Measurements from ENCODE around the gene CASTOR2.
"Not testable (repeated sequence)": the region's sequence is repeated elsewhere in the genome, so short reads cannot be mapped to it uniquely, and the experiment has no call there.

Gene CASTOR2

DNA sequence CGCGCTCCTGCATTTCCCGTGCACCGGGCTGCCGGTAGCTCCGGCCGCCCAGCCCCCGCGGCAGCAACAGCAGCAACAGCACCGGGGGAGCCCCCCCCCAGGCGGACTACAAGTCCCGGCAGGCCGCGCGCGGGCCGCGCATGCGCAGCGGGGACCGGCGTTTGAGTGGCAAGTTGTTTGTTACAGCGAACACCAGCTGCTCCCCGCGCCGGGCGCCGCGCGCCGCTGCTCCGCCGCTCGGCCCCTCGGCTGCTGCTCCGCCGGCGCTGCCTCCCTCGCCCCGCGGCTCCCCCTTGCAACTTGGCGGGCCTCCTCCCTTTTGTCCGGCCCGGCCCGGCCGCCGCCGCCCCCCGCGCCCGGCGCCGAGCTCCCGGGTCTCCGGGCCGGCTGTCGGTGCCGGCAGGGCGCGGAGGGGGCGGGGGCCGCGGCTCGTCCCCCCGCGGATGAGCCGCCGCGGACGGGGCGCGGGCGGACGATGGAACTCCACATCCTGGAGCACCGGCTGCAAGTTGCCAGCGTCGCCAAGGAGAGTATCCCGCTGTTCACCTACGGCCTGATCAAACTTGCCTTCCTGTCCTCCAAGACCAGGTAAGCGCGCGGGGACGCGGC lies at the start of gene CASTOR2:
Gene CASTOR2, plus strand, starts transcription at position 195 of the 609 bp plus-strand sequence. Its CDS starts 281 bp downstream, at position 476.
- not testable (repeated sequence) for DNase-seq (ENCODE audit: low spot score)

DNA sequence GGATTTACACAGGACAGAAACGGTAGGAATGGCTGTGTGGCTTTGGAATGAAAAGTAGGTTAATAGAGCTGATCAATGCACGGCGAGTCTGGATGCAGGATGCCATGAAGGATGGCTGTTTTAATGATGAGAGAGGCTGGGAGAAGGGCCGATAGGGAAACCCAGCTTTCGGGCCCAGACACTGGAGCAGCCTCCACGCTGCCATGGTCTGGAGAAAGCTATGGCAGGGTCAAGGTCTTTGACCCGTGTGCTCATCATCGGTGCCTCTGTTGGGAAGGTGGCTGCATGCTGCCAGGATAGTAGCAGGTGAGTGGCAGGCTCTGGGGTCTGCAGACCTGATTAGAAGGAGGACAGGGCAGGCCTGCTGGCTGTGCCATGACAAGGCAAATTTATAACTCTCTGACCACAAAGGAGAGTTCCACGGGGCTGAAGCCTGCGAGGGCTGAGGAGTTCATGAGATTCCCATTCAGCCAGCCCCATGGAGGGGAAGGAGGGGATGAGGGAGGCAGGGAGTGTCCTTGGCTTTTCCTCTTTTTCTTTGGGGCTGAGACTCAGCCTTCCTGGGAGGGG lies 42.1 kb upstream of the CASTOR2 start:
- DNase-seq (ENCODE audit: low spot score), result not testable (repeated sequence)

DNA sequence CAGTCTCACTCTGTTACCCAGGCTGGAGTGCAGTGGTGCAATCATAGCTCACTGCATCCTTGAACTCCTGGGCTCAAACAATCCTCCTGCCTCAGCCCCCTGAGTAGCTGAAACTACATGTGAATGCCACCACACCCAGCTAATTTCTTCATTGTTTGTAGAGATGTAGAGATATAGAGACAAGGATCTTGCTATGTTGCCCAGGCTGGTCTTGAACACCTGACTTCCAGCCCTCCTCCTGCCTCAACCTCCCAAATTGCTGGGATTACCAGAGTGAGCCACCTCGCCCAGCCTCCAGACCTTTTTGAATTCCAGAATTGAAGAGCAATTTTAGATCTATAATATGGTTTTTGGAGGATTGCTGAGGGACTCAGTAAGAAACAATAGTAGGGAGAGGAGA lies 40.9 kb upstream of the CASTOR2 start:
- not testable (repeated sequence) for DNase-seq (ENCODE audit: low spot score)

DNA sequence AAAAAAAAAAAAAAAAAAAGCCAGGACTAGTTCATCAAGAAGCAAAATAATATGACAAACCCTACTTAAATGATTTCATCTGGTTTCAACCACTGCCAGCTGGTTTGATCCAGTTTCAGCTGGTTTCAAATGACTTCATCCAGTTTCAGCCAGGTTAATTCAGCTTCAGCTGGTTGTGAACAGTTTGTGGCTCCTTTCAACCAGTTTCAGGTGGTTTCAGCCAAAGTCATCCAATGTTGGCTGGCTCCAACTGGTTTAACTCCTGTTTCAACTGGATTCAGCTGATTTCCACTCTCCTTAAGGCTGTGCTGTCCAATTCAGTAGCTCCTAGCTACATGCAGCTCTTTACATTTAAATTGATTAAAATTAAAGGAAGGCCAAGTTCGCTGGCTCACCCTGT lies 37.5 kb upstream of the CASTOR2 start:
- DNase-seq (ENCODE audit: low spot score), result not testable (repeated sequence)

DNA sequence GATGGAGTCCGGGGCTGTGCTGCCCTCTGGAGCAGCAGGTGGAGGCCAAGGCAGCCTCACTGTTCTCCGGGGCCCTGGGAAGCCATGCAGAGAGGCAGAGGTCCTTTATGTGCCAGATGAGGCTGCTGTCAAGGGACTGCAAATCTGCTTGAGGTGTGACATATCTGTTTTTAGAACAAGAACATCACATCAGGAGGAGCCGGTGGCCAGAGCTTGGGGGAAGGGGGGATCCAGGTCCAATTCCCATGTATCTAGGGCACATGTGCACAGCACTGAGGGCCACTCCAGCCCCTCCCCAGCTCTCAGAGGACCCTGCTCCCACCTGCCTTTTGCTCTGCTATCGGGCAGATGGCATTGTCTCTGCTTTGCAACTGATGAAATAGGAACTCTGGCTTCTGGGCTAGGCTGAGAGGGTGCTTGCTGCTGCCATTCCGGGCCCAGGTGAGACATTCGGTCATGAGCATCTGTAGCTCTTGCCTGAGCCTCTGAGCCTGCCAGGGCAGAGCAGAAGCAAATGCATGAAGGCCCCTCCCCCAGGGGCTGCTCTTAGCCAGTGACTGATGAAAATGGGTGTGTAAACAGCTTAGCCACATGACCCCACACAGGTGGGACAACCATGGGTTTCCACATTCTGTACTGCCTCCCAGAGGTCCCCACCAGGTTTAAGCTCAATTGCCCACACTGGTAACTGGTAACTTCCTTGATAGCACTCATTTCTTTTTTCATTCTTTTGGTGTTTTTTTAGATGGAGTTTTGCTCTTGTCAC lies 32.8 kb upstream of the CASTOR2 start:
- not testable (repeated sequence) for DNase-seq (ENCODE audit: low spot score)

DNA sequence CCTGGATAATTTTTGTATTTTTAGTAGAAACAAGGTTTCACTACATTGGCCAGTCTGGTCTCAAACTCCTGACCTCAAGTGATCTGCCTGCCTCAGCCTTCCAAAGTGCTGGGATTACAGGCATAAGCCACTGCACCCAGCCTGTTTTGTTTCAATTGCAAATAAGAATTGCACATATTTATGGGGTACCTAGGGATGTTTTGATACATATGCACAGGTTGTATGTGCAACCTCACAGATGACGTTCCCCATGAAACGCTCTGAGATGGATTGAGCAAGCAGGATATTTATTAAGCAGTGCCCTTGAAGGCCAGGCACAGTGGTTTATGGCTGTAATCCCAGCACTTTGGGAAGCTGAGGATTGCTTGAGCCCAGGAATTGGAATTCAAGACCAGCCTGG lies 25.1 kb upstream of the CASTOR2 start:
- not testable (repeated sequence) for DNase-seq (ENCODE audit: low spot score)

DNA sequence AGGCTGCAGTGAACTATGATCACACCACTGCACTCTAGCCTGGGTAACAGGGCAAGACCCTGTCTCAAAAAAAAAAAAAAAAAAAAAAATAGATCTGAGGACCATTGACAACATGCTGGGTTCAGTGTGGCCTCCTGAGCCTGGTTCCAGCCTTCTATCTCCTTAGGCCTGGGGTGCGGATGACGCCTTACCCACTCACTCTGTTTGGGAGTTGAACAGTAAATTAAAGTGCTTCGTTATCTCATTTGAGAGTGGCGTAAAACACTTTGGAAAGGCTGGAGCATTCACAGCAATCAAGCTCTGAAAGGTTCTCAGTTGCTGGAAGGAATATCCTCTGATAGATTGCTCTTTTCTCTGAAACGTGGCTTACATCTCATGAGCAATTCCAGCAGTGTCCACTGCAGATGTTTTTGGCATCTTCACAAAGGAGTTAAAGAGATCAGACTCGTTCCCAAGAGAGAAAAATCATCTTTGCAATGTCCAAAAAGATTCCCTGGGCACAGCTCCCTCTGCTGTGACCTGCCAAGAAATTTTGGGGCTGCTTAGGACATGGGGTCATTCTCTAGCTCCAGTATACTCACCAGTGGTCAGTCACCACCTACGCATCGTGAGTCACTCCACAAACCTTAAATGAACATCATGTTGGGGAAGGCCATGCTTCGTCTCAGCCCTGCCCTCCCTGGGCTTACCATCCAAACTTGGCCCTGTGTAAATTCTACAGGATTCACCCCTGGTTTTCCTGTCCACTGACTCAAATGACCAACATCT lies 23.0 kb upstream of the CASTOR2 start:
- DNase-seq (ENCODE audit: low spot score), result not testable (repeated sequence)

DNA sequence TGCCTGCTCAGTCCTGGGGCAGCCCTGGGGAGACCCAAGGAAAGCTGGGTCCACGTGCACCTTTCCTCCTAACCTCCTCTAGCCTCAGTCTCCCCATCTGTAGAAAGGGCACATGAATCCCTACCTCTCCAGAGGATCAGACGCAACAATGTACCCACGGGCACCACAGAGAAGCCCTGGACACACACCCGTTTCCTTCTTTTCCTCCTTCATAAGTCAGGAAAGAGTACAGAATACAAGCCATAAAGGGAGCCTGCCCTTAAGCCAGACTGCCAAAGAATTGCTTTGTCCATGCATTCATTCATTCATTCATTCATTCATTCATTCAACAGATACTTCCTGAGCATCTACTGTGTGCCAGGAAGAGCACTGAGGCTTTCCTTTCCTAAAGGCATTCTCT lies 20.6 kb upstream of the CASTOR2 start:
- DNase-seq (ENCODE audit: low spot score), result not testable (repeated sequence)

DNA sequence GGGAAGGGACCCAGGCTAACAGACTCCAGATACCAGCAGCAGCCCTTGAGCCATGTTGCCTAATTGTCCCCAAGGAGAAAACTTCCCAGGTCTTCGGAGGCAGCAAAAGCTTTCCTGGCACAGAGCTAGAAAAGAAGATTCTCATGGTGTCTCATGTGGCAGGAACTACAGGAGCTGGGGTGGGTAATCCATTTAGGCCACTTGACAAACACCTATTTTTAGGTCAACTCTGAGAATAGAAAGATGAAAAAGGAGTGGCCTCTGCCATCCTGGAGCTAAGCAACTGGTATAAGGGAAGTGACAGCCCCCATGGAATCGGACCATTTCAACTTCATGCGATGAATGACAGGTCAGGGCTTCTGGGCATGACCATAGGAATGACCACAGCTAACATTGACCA lies 16.8 kb upstream of the CASTOR2 start:
- DNase-seq (ENCODE audit: low spot score), result not testable (repeated sequence)

DNA sequence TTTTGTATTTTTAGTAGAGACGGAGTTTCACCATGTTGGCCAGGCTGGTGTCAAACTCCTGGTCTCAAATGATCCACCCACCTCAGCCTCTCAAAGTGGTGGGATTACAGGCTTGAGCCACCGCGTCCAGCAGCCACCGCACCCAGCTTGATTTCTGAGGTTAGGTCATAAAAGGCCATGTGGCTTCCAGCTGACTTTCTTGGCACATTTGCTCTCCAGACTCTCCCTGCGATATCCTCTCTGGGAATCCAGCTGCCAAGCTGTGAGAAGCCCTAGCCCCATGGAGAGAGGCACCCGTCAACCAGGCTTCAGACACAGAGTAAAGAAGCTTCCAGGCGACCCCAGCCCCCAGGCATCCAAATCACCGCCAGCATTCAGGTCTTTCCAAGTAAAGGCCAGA lies 10.7 kb upstream of the CASTOR2 start:
- not testable (repeated sequence) for DNase-seq (ENCODE audit: low spot score)

DNA sequence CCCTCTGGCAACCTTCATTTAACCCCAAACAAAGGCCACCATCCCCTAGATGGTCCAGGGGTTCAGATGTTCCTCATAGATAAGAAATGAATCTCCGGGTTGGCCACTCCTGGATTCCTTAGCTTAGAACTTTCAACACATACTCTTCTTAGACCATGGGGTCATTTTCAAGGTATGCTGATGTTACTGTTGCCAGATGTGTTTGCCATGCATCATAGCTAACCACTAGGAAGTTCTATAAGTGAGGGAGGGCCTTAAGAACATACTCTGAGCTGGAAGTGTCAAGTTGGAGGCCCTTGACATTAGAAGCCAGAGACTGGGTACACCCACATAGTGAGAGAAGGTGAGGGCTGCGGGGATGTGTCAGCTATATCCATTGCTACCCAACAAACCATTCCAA lies 6.2 kb upstream of the CASTOR2 start:
- not testable (repeated sequence) for DNase-seq (ENCODE audit: low spot score)

DNA sequence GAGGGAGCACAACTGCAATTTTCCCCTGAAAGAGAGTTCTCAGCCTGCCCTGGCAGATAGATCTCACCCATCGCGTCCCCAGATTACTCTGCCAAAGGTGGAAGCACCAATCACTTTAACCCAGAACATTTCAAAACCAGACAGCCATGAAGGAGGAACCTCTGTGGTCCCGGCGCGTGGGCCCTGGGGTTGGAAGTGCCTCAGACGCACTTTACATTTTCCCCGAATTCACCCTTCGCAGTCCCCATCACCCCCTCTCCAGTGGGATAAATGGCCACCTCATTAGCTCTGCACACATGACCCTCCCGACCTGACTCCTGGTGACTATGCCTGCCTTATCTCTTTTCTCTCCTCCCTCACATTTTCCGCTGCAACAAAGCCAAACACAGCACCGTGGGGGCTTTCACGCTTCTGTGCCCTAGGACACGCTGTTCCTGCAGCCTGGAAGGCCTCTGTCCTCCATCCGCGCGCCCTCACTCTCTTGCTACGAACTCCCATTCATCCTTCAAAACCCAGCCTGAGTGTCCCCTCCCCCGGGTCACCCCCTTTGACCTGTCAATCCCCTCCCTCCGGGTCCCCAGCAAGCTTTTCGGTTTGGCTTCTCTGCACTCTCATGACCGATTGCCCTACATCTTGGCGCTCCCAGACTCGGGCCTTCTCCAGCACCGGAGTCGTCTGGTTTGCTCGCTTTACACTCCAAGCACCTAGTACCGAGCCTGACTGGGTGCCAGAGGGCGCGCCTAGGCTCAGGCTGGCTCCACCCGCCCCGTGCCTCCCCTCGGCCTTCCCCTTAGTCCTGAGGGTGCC lies 598 bp upstream of the CASTOR2 start:
- DNase-seq (ENCODE audit: low spot score), result not testable (repeated sequence)

DNA sequence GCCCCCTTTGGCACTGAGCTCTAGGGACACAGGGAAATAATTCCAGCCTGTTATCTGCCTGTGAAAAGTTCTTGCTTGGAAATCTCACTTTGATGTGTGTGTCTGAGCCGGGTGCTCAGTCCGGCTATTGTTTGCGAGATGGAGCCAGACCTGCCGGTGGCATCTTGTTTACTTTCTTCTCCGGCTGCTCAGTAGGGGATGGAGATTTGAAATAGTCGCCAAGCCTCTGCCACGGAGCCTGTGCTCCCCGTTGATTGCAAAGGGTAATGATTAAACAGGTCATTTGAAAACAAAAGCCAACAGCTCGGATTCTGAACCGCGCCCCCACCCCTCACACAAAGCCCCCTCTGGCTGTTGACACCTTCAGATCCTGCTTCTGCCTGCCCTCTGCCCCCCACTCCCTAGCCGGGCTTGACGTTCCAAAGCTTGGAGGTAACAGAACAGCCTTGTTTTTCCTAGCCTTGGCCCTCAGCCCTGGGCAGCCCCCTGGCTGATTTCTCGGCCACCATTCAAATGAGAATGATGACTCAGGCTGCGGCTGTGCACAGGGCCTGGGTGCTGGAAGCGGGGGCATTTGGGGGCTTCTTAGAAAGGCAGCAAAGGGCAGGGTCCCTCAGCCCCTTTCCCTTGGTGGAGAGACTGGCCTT lies 1.8 kb downstream of the CASTOR2 start:
- not testable (repeated sequence) for DNase-seq (ENCODE audit: low spot score)

DNA sequence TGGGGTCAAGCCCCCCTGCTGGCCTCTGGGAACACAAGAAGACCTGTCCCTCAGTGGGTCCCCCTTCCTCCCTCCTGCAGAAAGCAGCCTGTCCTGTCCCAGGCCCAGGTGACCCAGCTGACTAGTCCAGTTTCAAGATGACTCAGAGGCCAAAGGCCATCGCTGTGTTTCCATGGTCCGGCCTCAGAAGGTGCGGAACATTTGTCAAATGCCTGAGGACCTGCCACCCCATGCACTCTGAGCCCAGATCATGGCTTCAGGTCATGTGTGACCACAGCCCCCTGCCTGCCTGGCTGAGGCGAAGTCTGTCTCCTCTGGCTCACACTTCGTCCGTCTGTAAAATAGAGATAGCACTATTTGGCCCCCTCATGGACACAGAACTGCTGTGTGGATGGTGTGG lies 2.4 kb downstream of the CASTOR2 start:
- not testable (repeated sequence) for DNase-seq (ENCODE audit: low spot score)

DNA sequence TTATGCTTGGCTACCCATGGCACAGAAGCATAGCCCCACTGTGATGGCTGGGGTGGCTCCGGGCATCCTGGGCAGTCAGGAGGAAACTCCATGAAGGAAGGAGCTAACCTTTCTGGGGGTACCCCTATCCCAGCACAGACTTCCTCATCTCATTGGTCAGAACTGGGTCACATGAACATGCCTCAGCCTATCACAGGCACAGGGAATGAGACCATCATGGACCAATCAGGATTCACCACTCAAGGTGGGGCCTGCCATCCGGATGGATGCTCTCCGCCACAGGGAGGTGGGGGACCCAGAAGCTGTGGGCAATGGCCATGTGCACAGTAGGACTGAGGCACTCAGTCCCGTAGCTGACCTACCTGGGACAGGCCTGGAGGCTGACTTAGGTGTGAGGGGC lies 6.9 kb downstream of the CASTOR2 start:
- DNase-seq (ENCODE audit: low spot score), result not testable (repeated sequence)

DNA sequence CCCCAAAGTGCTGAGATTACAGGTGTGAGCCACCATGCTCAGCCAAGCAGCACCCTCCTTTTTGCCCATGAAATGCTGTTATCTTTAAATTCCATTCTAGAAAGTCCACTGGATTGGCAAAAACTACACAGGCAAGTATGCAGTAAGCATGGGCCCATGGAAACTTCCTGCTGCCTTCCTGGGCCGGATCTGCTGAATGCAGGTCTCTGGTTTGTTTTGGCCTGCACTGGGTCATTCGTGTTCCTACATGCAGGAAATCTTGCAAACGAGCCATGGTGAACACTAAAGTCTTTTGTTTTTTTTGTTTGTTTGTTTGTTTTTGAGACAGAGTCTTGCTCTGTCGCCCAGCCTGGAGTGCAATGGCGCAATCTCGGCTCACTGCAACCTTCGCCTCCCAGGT lies 7.9 kb downstream of the CASTOR2 start:
- DNase-seq (ENCODE audit: low spot score), result not testable (repeated sequence)

DNA sequence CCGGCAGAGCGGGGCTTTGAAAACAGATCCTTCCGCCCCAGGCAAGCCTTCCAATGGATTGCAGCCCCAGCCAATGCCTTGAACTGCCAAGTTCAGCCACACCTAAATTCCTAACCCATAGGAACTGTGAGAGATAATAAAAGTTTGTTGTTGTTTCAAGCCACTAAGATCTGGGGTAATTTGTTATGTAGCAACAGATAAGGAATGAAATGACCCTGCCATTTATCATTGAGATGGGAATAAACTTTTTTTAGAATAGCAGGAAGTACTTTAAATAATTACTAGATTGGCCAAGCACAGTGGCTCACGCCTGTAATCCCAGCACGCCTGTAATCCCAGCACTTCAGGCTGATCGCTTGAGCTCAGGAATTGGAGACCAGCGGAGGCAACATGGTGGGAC lies 11.5 kb downstream of the CASTOR2 start:
- not testable (repeated sequence) for DNase-seq (ENCODE audit: low spot score)

DNA sequence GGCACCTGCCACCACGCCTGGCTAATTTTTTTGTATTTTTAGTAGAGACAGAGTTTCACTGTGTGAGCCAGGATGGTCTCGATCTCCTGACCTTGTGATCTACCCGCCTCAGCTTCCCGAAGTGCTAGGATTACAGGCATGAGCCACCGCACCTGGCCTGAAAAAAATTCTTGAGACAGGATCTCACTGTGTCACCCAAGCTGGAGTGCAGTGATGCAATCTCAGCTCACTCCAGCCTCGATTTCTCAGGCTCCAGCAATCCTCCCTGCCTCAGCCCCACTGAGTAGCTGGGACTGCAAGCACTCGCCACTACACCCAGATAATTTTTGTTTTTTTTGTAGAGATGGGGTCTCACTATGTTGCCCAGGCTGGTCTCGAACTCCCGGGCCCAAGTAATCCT lies 13.0 kb downstream of the CASTOR2 start:
- DNase-seq (ENCODE audit: low spot score), result not testable (repeated sequence)

DNA sequence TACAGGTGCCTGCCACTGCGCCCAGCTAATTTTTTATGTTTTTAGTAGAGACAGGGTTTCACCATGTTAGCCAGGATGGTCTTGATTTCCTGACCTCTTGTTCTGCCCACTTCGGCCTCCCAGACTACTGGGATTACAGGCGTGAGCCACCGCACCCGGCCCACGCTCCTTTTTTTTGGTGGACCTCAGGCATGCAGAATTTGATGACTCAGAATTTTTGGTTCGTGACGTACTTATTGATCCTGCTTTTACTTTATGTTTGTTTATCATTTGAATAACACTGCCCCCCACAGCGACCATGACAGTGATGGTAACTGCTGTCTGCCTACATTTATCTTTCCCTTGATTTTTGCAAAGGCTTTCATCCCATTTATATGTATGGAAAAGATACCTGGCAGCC lies 23.9 kb downstream of the CASTOR2 start:
- DNase-seq (ENCODE audit: low spot score), result not testable (repeated sequence)

DNA sequence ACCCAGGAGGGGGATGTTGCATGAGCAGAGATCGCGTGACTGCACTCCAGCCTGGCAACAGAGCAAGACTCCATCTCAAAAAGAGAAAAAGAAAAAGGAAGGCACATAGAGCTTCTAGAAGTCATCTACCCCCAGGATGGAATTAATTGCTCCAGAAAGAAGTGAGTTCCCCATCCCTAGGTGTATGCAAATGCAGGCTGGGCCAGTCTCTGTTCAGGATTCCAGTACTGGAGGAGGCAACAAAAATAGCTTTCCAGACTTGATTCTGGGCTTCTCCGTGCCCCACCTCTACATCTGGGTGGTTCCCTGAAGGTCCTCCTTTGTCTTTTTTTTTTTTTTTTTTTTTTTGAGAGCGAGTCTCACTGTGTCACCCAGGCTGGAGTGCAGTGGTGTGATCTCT lies 28.6 kb downstream of the CASTOR2 start:
- no peak for DNase-seq (ENCODE audit: low spot score)

All from CD4-positive, alpha-beta T cell treated with Interleukin-6 at 100 ng/mL for 8 hours (primary cell).